GM23248 (cell line): ENCODE results near the gene DOK7. TPM values are rescaled to one million over a fixed set of nuclear protein-coding genes. Genes with fewer than 3 reads are reported as not detected.

Experiments
- DNase-seq: peaks from one replicate; pipeline ENCODE4 v3.0.0-alpha.2; 2015
- H2AFZ ChIP-seq: fragments of 200-600 bp; sonication (generic); 2 replicates; pipeline ENCODE4 v1.6.1; 2016; ENCODE audit warnings: antibody characterized with exemption
- H3F3A ChIP-seq: fragments of 200-600 bp; sonication (generic); 2 replicates; pipeline ENCODE4 v1.6.1; 2016; ENCODE audit warnings: mild to moderate bottlenecking, antibody characterized with exemption, mixed run types; ENCODE audit not compliant: insufficient read depth
- H3K27ac ChIP-seq: fragments of 200-600 bp; sonication (generic); 2 replicates; pipeline ENCODE4 v1.5.1; 2016; ENCODE audit warnings: mild to moderate bottlenecking
- H3K27me3 ChIP-seq: fragments of 200-600 bp; sonication (generic); replicated peaks from 2 replicates; pipeline ENCODE4 v1.6.1; 2016; ENCODE audit warnings: mild to moderate bottlenecking; ENCODE audit not compliant: insufficient read depth
- H3K36me3 ChIP-seq: fragments of 200-600 bp; sonication (generic); 2 replicates; pipeline ENCODE4 v1.6.1; 2016; ENCODE audit warnings: low read depth, mild to moderate bottlenecking
- H3K4me1 ChIP-seq: fragments of 200-600 bp; sonication (generic); 2 replicates; pipeline ENCODE4 v1.6.1; 2016; ENCODE audit warnings: mild to moderate bottlenecking; ENCODE audit not compliant: insufficient read depth
- H3K4me2 ChIP-seq: fragments of 200-600 bp; sonication (generic); one replicate; pipeline ENCODE4 v1.6.1; 2016; ENCODE audit warnings: mild to moderate bottlenecking; ENCODE audit not compliant: unreplicated experiment
- H3K4me3 ChIP-seq: fragments of 200-600 bp; sonication (generic); 2 replicates; pipeline ENCODE4 v1.5.1; 2016; ENCODE audit warnings: mild to moderate bottlenecking
- H3K79me2 ChIP-seq: fragments of 200-600 bp; sonication (generic); 2 replicates; pipeline ENCODE4 v1.6.1; 2016; ENCODE audit warnings: mild to moderate bottlenecking; ENCODE audit not compliant: insufficient read depth
- H3K9ac ChIP-seq: fragments of 200-600 bp; sonication (generic); 2 replicates; pipeline ENCODE4 v1.6.1; 2016; ENCODE audit warnings: mild to moderate bottlenecking
- H3K9me2 ChIP-seq: fragments of 200-600 bp; sonication (generic); 2 replicates; pipeline ENCODE4 v1.6.1; 2016; ENCODE audit warnings: mixed run types, mild to moderate bottlenecking, moderate library complexity; ENCODE audit not compliant: insufficient read depth
- H3K9me3 ChIP-seq: fragments of 200-600 bp; sonication (generic); one replicate; pipeline ENCODE4 v1.6.1; 2017; ENCODE audit warnings: low read depth
- H4K20me1 ChIP-seq: fragments of 200-600 bp; sonication (generic); 2 replicates; pipeline ENCODE4 v1.6.0; 2016; ENCODE audit not compliant: insufficient read depth
- EZH2 ChIP-seq: fragments of 200-600 bp; sonication (generic); IDR thresholded peaks from 2 replicates; pipeline ENCODE4 v1.6.1; 2018; ENCODE audit warnings: antibody characterized with exemption, mild to moderate bottlenecking; ENCODE audit not compliant: insufficient read depth, poor library complexity, severe bottlenecking
- EZH2phosphoT487 ChIP-seq: fragments of 200-600 bp; sonication (generic); IDR thresholded peaks from 2 replicates; pipeline ENCODE4 v1.6.1; 2018; ENCODE audit warnings: antibody characterized with exemption, moderate library complexity, mild to moderate bottlenecking, low read depth; ENCODE audit not compliant: insufficient read depth
- whole genome bisulfite sequencing, 2 experiments: methylation state at CpG; one replicate each; pipeline ENCODE4 v1.1.6; 2015 to 2017; ENCODE audit warnings: low lambda C conversion rate in 2 of 2, low coverage in 1 of 2; ENCODE audit errors: missing lambda C conversion rate in 2 of 2; 5-methylcytosine and 5-hydroxymethylcytosine counted together
- in situ Hi-C: fragments of 300-500 bp; cut with MboI; formaldehyde crosslinking; loops from 2 replicates; pipeline ENCODE4 v1.15.0; 2020
- polyA plus RNA-seq: library from polyadenylated mRNA; unstranded; fragments of >200 nt; fragmentation: Nextera tagmentation; extraction: Ambion mirVana; gene quantifications from 2 replicates; pipeline ENCODE4 v1.2.1, GENCODE V29; 2016
- total RNA-seq: library from RNA; depleted of rRNA; stranded (reverse); fragments of >200 nt; shearing (Covaris generic); gene quantifications from 2 replicates; pipeline ENCODE4 v1.2.3, GENCODE V29; 2014

DOK7 gene
- total and polyA plus RNA-seq, 2 experiments from 2014 or later: not detected

DNA sequence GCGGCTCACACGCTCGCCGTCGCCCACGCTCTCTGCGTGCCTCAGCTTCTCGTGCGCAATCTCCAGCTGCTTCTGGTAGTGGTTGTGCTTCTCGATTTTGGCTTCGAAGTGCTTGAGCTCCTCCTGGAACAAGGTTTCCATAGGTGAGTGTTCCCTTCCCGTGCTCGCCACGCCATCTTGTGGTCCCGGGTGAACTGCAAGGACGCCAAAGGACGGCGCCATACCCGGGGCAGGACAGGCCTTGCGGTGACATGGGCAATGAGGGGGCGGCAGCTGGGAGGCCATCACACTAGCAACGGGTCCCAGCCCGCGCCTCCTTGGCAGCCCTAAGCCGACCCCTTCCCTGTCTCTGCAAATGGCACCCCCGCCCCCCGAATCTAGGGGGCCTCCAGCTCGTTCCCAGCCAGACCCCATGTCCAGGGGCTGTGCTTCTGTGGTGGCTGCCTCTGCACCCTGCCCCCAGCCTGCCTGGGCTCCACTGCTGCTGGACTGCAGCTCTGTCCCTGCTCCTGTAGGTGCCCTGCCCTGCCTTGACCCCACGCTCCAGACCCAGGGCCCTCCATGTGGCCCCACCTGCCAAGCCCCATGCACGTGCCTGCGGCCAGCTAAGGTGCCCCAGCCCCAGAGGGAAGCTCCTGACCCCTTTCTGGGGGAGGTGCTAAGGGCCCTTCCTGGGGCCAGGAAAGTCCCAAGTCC, 51.8 kb downstream of the DOK7 start:
- H2AFZ ChIP-seq: no peak overlapping the region
- H3K4me3 ChIP-seq: no peak overlapping the region
- TF ChIP-seq EZH2: no peak
- no peak for TF ChIP-seq EZH2phosphoT487
- no peak for DNase-seq
- no peaks in the 10 kb centered on the region for H3K4me1 ChIP-seq
- no peaks in the 10 kb centered on the region for H3K9me3 ChIP-seq
- no peaks in the 10 kb centered on the region for H4K20me1 ChIP-seq
- WGBS, 2 experiments: 91% methylated on average over 29 to 31 of the region's 31 CpGs
- H3K9ac ChIP-seq: no peak overlapping the region
- H3K27me3 ChIP-seq: no peaks in the 10 kb centered on the region
- H3K9me2 ChIP-seq: no peaks in the 10 kb centered on the region
- in situ Hi-C loops: no loop called here
- H3F3A ChIP-seq: no peaks in the 10 kb centered on the region
- H3K27ac ChIP-seq: no peak overlapping the region
- H3K79me2 ChIP-seq: no peaks in the 10 kb centered on the region
- no peak overlapping the region for H3K4me2 ChIP-seq
- H3K36me3 ChIP-seq: no peaks in the 10 kb centered on the region; the same call in 1 of the 2 replicates

DNA sequence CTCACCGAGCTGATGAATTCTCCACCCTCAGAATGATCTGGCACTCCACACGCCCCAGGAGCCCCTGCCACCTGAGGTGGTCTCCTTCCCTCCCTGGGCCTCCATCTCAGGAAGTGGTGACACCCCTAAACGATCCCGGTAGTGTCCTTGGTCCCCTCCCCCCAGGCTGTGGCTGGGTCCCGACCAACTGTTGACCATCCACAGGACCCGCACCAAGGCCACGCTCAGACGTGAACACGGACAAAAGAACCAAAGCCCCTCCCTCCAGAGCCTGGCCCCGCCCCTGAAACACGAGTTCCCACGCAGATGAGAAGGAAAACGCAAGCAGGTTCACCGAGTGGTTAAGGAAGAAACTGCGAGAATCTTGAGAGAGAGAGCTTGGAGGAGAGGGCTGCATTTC, 52.5 kb downstream of the DOK7 start:
- Histone ChIP-seq H3F3A (no peaks in the 10 kb centered on the region), H3K4me1 (no peaks in the 10 kb centered on the region), H3K9me3 (no peaks in the 10 kb centered on the region), H4K20me1 (no peaks in the 10 kb centered on the region), H3K36me3 (no peaks in the 10 kb centered on the region; the same call in 1 of the 2 replicates), H3K9me2 (no peaks in the 10 kb centered on the region), H3K9ac (no peak overlapping the region), H3K27me3 (no peaks in the 10 kb centered on the region), H2AFZ (no peak overlapping the region), H3K4me3 (no peak overlapping the region), H3K4me2 (no peak overlapping the region), H3K79me2 (no peaks in the 10 kb centered on the region), H3K27ac (no peak overlapping the region)
- WGBS, 2 experiments: 90 to 91% methylated on average over 14 to 15 of the region's 15 CpGs
- in situ Hi-C loops: no loop called here
- no peak for DNase-seq
- no peak for TF ChIP-seq EZH2phosphoT487
- TF ChIP-seq EZH2: no peak

DNA sequence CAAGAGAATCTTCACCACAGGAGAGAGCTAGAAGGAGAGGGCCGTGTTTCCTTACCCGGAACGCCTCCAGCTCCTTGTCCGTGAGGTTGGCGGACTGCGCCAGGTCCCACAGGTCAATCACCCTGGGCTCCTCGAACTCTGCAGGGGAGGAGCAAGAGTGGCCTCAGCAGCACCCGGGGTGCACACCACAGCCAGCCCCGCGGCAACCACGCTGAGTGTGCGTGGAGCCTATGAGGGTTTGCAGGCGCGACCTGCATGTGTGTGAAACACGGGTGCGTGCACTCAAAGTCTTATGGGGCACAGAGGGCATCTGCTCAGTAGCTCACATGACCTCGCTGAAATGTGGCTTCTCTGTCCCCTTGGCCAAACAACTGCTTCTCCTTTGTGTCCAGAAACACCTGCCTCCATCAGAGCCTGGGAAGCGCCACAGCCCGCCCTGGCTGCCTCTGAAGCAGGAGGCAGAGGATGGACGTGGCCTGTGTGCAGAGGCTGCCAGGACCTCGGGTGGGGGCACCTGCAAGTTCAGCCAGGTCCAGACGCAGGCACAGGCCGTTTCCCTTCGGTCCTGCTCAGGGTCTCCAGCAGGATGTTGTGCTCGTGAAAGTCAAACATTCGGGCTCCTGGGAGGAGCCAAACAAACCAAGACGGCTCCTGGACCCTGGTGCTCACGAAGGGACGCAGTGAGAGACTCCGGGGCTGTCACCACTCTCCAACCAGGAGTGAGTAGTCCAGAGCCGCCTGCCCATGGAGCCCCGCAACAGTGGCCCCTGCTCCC, 53.1 kb downstream of the DOK7 start:
- Histone ChIP-seq H3F3A (no peaks in the 10 kb centered on the region), H3K27me3 (no peaks in the 10 kb centered on the region), H3K9me3 (no peaks in the 10 kb centered on the region), H3K4me3 (no peak overlapping the region), H3K9me2 (no peaks in the 10 kb centered on the region), H3K27ac (no peak overlapping the region), H3K36me3 (no peaks in the 10 kb centered on the region; the same call in 1 of the 2 replicates), H3K9ac (no peak overlapping the region), H3K4me1 (no peaks in the 10 kb centered on the region), H3K4me2 (no peak overlapping the region), H4K20me1 (no peaks in the 10 kb centered on the region), H3K79me2 (no peaks in the 10 kb centered on the region), H2AFZ (no peak overlapping the region)
- no peak for TF ChIP-seq EZH2phosphoT487
- TF ChIP-seq EZH2: no peak
- DNase-seq: no peak
- 92 to 95% methylated on average over 28 to 32 of the region's 32 CpGs for WGBS, 2 experiments
- in situ Hi-C loops: no loop called here

DNA sequence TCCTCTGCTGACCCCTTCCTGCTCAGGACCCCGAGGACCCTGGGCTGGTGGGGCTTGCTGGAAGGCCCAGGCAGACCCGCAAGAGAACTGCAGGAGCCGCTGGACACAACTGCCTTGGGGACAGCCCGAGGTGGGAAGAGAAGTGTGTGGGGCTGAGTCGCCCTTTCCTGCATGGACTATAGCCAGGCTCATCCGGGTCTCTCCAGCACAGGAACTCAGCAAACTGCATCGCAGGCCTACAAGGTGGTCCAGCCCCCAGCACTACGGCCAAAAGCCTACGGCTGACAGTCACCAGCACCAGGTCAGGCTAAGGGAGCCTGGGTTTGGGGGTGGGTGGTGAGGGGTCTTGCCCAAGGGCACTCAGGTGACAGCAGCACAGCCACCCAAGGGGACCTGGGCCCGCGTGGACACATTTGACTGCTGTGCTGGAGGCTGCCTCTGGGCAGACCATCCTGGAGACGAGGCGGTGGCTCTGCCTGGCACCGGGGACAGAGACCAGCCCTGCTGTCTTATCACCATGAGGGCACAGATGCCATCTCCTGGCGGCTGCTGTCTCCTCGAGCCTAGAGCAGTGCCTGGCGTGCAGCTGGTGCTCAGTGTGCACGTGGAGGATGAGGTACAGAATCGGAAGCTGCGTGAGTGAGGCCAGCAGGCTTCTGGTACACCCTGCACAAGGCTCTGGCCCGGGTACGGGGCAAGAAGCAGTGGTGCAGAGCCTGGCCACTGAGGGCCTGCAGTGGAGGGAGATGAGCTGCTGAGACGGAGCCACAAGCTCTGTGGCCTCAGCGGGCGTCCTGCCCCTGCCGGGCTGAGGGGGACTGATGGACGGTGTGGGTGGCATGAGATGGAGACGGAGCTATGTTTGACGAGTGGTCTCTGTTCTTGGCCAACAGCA, 54.0 kb downstream of the DOK7 start:
- Histone ChIP-seq H3K4me1 (no peaks in the 10 kb centered on the region), H3K27ac (no peak overlapping the region), H3K27me3 (no peaks in the 10 kb centered on the region), H3K9me2 (no peaks in the 10 kb centered on the region), H3K79me2 (no peaks in the 10 kb centered on the region), H3K4me3 (no peak overlapping the region), H3K36me3 (no peaks in the 10 kb centered on the region; the same call in 1 of the 2 replicates), H4K20me1 (no peaks in the 10 kb centered on the region), H2AFZ (no peak overlapping the region), H3K4me2 (no peak overlapping the region), H3F3A (no peaks in the 10 kb centered on the region), H3K9me3 (no peaks in the 10 kb centered on the region), H3K9ac (no peak overlapping the region)
- TF ChIP-seq EZH2: no peak
- no peak for TF ChIP-seq EZH2phosphoT487
- in situ Hi-C loops: no loop called here
- no peak for DNase-seq
- WGBS, 2 experiments: 91 to 95% methylated on average over 28 to 29 of the region's 29 CpGs
